MM.1S (cell line): ENCODE results near the gene CERS1.

Experiments used
- DNase-seq: peaks from one replicate; pipeline ENCODE4 v3.0.0-alpha.2; 2015
- H2AFZ ChIP-seq: fragments of 300-600 bp; sonication (generic); 2 replicates; pipeline ENCODE4 v1.6.0; 2016; ENCODE audit warnings: antibody characterized with exemption, low read length
- H3F3A ChIP-seq: fragments of 300-600 bp; sonication (generic); 2 replicates; pipeline ENCODE4 v1.6.1; 2016; ENCODE audit warnings: mild to moderate bottlenecking, antibody characterized with exemption, low read length, moderate library complexity, mixed read lengths; ENCODE audit not compliant: insufficient read depth
- H3K27ac ChIP-seq: fragments of 300-600 bp; sonication (generic); 2 replicates; pipeline ENCODE4 v1.5.1; 2016; ENCODE audit warnings: mild to moderate bottlenecking, low read length
- H3K27me3 ChIP-seq: fragments of 300-600 bp; sonication (generic); replicated peaks from 2 replicates; pipeline ENCODE4 v1.6.0; 2016; ENCODE audit warnings: low read length; ENCODE audit not compliant: insufficient read depth
- H3K36me3 ChIP-seq: fragments of 300-600 bp; sonication (generic); replicated peaks from 2 replicates; pipeline ENCODE4 v1.6.1; 2016; ENCODE audit warnings: mild to moderate bottlenecking, low read length, mixed read lengths; ENCODE audit not compliant: insufficient read depth
- H3K4me1 ChIP-seq: fragments of 300-600 bp; sonication (generic); 2 replicates; pipeline ENCODE4 v1.6.1; 2016; ENCODE audit warnings: low read length, mixed read lengths
- H3K4me2 ChIP-seq: fragments of 300-600 bp; sonication (generic); 2 replicates; pipeline ENCODE4 v1.6.0; 2016; ENCODE audit warnings: low read depth, low read length
- H3K4me3 ChIP-seq: fragments of 300-600 bp; sonication (generic); 2 replicates; pipeline ENCODE4 v1.5.1; 2016; ENCODE audit warnings: low read length, mixed read lengths
- H3K79me2 ChIP-seq: fragments of 300-600 bp; sonication (generic); 2 replicates; pipeline ENCODE4 v1.6.1; 2016; ENCODE audit warnings: mixed run types, low read length, mixed read lengths
- H3K9ac ChIP-seq: fragments of 300-600 bp; sonication (generic); 2 replicates; pipeline ENCODE4 v1.6.1; 2016; ENCODE audit warnings: low read length, mixed read lengths
- H3K9me2 ChIP-seq: fragments of 300-600 bp; sonication (generic); replicated peaks from 2 replicates; pipeline ENCODE4 v1.6.1; 2016; ENCODE audit warnings: mild to moderate bottlenecking, low read length, mixed read lengths; ENCODE audit not compliant: insufficient read depth
- H3K9me3 ChIP-seq: fragments of 300-600 bp; sonication (generic); replicated peaks from 2 replicates; pipeline ENCODE4 v1.6.1; 2016; ENCODE audit warnings: mild to moderate bottlenecking, low read length, mixed read lengths; ENCODE audit not compliant: insufficient read depth
- H4K20me1 ChIP-seq: fragments of 300-600 bp; sonication (generic); 2 replicates; pipeline ENCODE4 v1.6.1; 2016; ENCODE audit warnings: mild to moderate bottlenecking, low read length, moderate library complexity, mixed read lengths; ENCODE audit not compliant: insufficient read depth
- CTCF ChIP-seq: fragments of 300-600 bp; sonication (generic); IDR thresholded peaks from 2 replicates; pipeline ENCODE4 v1.5.1; 2016; ENCODE audit warnings: antibody characterized with exemption, low read length, mixed read lengths
- EZH2 ChIP-seq: fragments of 300-600 bp; sonication (generic); optimal IDR thresholded peaks from 2 replicates; pipeline ENCODE3; 2017; ENCODE audit warnings: low read depth, mild to moderate bottlenecking, antibody characterized with exemption, low read length, mixed read lengths
- EZH2phosphoT487 ChIP-seq: fragments of 300-600 bp; sonication (generic); IDR thresholded peaks from 2 replicates; pipeline ENCODE4 v1.6.1; 2018; ENCODE audit warnings: antibody characterized with exemption, low read length

Gene CERS1

GRCh38 chr19:18898607-18899408 lies 2.9 kb upstream of the CERS1 start:
- H3K36me3 ChIP-seq = no peaks in the 10 kb centered on the region
- H2AFZ ChIP-seq = no peak overlapping the region
- TF ChIP-seq CTCF (no peak), EZH2 (no peak), EZH2phosphoT487 (no peak)
- no peak overlapping the region for H3K9ac ChIP-seq
- no peak overlapping the region for H3K4me2 ChIP-seq
- peaks cover 24% of the 10 kb centered on the region for H3K27me3 ChIP-seq
- H3K9me3 ChIP-seq = no peaks in the 10 kb centered on the region
- H3K4me1 ChIP-seq = no peaks in the 10 kb centered on the region
- H3F3A ChIP-seq = no peaks in the 10 kb centered on the region
- H3K27ac ChIP-seq = no peak overlapping the region
- H3K79me2 ChIP-seq = no peaks in the 10 kb centered on the region
- H3K4me3 ChIP-seq = no peak overlapping the region
- DNase-seq = no peak
- no peaks in the 10 kb centered on the region for H4K20me1 ChIP-seq
- no peaks in the 10 kb centered on the region for H3K9me2 ChIP-seq

- no peak for DNase-seq
- Histone ChIP-seq H3K36me3 (no peaks in the 10 kb centered on the region), H3K4me2 (no peak overlapping the region), H3K4me1 (no peaks in the 10 kb centered on the region), H3K27ac (no peak overlapping the region), H4K20me1 (no peaks in the 10 kb centered on the region), H3F3A (no peaks in the 10 kb centered on the region), H3K9me2 (no peaks in the 10 kb centered on the region), H3K79me2 (no peaks in the 10 kb centered on the region), H2AFZ (no peak overlapping the region), H3K27me3 (peaks cover 31% of the 10 kb centered on the region), H3K4me3 (no peak overlapping the region), H3K9ac (no peak overlapping the region), H3K9me3 (no peaks in the 10 kb centered on the region)
- TF ChIP-seq CTCF (no peak), EZH2 (no peak), EZH2phosphoT487 (no peak)
These were observed 2.2 kb upstream of the CERS1 start for GRCh38 chr19:18898081-18898606.

GRCh38 chr19:18897094-18898029 lies 1.4 kb upstream of the CERS1 start:
- Histone ChIP-seq H3K9me2 (no peaks in the 10 kb centered on the region), H3K36me3 (no peaks in the 10 kb centered on the region), H3K4me2 (no peak overlapping the region), H3K9me3 (no peaks in the 10 kb centered on the region), H3K27ac (no peak overlapping the region), H3K27me3 (peaks cover 36% of the 10 kb centered on the region), H4K20me1 (no peaks in the 10 kb centered on the region), H3K4me1 (no peaks in the 10 kb centered on the region), H2AFZ (no peak overlapping the region), H3K79me2 (no peaks in the 10 kb centered on the region), H3K9ac (no peak overlapping the region), H3K4me3 (no peak overlapping the region), H3F3A (no peaks in the 10 kb centered on the region)
- DNase-seq = no peak
- TF ChIP-seq CTCF = no peak
- no peak for TF ChIP-seq EZH2
- no peak for TF ChIP-seq EZH2phosphoT487
